Smooth muscle cell (in vitro differentiated cells): ENCODE measurements around the gene HHLA2. TPM values are rescaled to one million over a fixed set of nuclear protein-coding genes. Genes with fewer than 3 reads are reported as not detected.
A peak's percentile ranks its signal among the peaks of the same experiment; 100 is the strongest.

ENCODE experiments used
- DNase-seq: peaks from one replicate; lab custom pipeline; 2025; ENCODE audit not compliant: unreplicated experiment; lab: John Stamatoyannopoulos, UW
- H2AFZ ChIP-seq: fragments of 200-600 bp; sonication (generic); 2 replicates; pipeline ENCODE4 v1.6.0; 2016; ENCODE audit warnings: antibody characterized with exemption, low read depth, mild to moderate bottlenecking
- H3F3A ChIP-seq: fragments of 200-600 bp; sonication (generic); 2 replicates; pipeline ENCODE4 v1.6.0; 2017; ENCODE audit warnings: antibody characterized with exemption, low read depth
- H3K27ac ChIP-seq: fragments of 200-600 bp; sonication (generic); 2 replicates; pipeline ENCODE4 v1.5.1; 2016; ENCODE audit warnings: low read depth, mild to moderate bottlenecking
- H3K27me3 ChIP-seq: fragments of 200-600 bp; sonication (generic); 2 replicates; pipeline ENCODE4 v1.6.1; 2016; ENCODE audit warnings: low read depth, mild to moderate bottlenecking
- H3K36me3 ChIP-seq: fragments of 200-600 bp; sonication (generic); 2 replicates; pipeline ENCODE4 v1.5.1; 2016; ENCODE audit warnings: low read depth
- H3K4me1 ChIP-seq: fragments of 200-600 bp; sonication (generic); 2 replicates; pipeline ENCODE4 v1.5.1; 2016; ENCODE audit warnings: low read depth
- H3K4me2 ChIP-seq: fragments of 200-600 bp; sonication (generic); 2 replicates; pipeline ENCODE4 v1.6.0; 2016; ENCODE audit warnings: mild to moderate bottlenecking
- H3K4me3 ChIP-seq: fragments of 200-600 bp; sonication (generic); 2 replicates; pipeline ENCODE4 v1.5.1; 2016; ENCODE audit warnings: mild to moderate bottlenecking
- H3K79me2 ChIP-seq: fragments of 200-600 bp; sonication (generic); 2 replicates; pipeline ENCODE4 v1.6.0; 2016; ENCODE audit warnings: low read depth, mild to moderate bottlenecking
- H3K9ac ChIP-seq: fragments of 200-600 bp; sonication (generic); 2 replicates; pipeline ENCODE4 v1.6.0; 2016; ENCODE audit warnings: low read depth
- H3K9me3 ChIP-seq: fragments of 200-600 bp; sonication (generic); replicated peaks from 2 replicates; pipeline ENCODE4 v1.5.1; 2016; ENCODE audit warnings: low read depth
- H4K20me1 ChIP-seq: fragments of 200-600 bp; sonication (generic); 2 replicates; pipeline ENCODE4 v1.6.0; 2016; ENCODE audit warnings: low read depth
- CTCF ChIP-seq: fragments of 200-600 bp; sonication (generic); IDR thresholded peaks from 2 replicates; pipeline ENCODE4 v1.5.1; 2017; ENCODE audit warnings: borderline replicate concordance, mild to moderate bottlenecking, antibody characterized with exemption; ENCODE audit not compliant: insufficient read depth, poor library complexity, severe bottlenecking
- WGBS: methylation state at CpG from one replicate; pipeline ENCODE4 v1.1.7; 2016; ENCODE audit warnings: low lambda C conversion rate; 5-methylcytosine and 5-hydroxymethylcytosine counted together
- polyA plus RNA-seq: library from polyadenylated mRNA; unstranded; fragments of >200 nt; fragmentation: Nextera tagmentation; extraction: Ambion mirVana; gene quantifications from 2 replicates; pipeline ENCODE4 v1.2.1, GENCODE V29; 2016
- total RNA-seq: library from RNA; depleted of rRNA; stranded (reverse); fragments of >200 nt; gene quantifications from 2 replicates; pipeline ENCODE4 v1.2.3, GENCODE V29; 2014

Gene HHLA2
- total and polyA plus RNA-seq, 2 experiments from 2014 or later: not detected

- H3K9me3 ChIP-seq: no peaks in the 10 kb centered on the region
- no peak for TF ChIP-seq CTCF
- 51% methylated on average over 5 of the region's 5 CpGs for WGBS
Observed at GRCh38 chr3:108311797-108312196, 15.4 kb downstream of the HHLA2 start.

GRCh38 chr3:108312656-108313055 is 16.3 kb downstream of the HHLA2 start:
- WGBS: 57% methylated on average over 1 of the region's 1 CpG
- H3K4me1 ChIP-seq: no peaks in the 10 kb centered on the region
- no peak overlapping the region for H3K4me2 ChIP-seq
- H4K20me1 ChIP-seq: no peaks in the 10 kb centered on the region
- H3F3A ChIP-seq: no peaks in the 10 kb centered on the region
- TF ChIP-seq CTCF: no peak
- H3K36me3 ChIP-seq: no peaks in the 10 kb centered on the region
- no peak overlapping the region for H3K9ac ChIP-seq
- peak overlapping the region; percentile 61 for H2AFZ ChIP-seq
- no peaks in the 10 kb centered on the region for H3K79me2 ChIP-seq
- no peak overlapping the region for H3K27ac ChIP-seq
- no peak overlapping the region for H3K4me3 ChIP-seq
- no peaks in the 10 kb centered on the region for H3K9me3 ChIP-seq
- no peaks in the 10 kb centered on the region for H3K27me3 ChIP-seq
- DNase-seq: no peak

More at GRCh38 chr3:108311797-108312196, 15.4 kb downstream of the HHLA2 start:
- Histone ChIP-seq H3K4me2 (no peak overlapping the region), H3K4me1 (no peaks in the 10 kb centered on the region), H3K27me3 (no peaks in the 10 kb centered on the region), H3K4me3 (no peak overlapping the region), H2AFZ (peak overlapping the region; percentile 55), H3K36me3 (no peaks in the 10 kb centered on the region), H3K27ac (no peak overlapping the region), H3F3A (no peaks in the 10 kb centered on the region), H3K9ac (no peak overlapping the region), H3K79me2 (no peaks in the 10 kb centered on the region), H4K20me1 (no peaks in the 10 kb centered on the region)
- no peak for DNase-seq

GRCh38 chr3:108315767-108316301 is 19.5 kb downstream of the HHLA2 start:
- Histone ChIP-seq H3K27me3 (no peaks in the 10 kb centered on the region), H3K4me2 (no peak overlapping the region), H4K20me1 (no peaks in the 10 kb centered on the region), H3K9ac (no peak overlapping the region), H3K36me3 (no peaks in the 10 kb centered on the region), H3K4me3 (no peak overlapping the region), H3K4me1 (no peaks in the 10 kb centered on the region), H3K27ac (no peak overlapping the region), H2AFZ (no peak overlapping the region), H3K9me3 (no peaks in the 10 kb centered on the region), H3F3A (no peaks in the 10 kb centered on the region), H3K79me2 (no peaks in the 10 kb centered on the region)
- no peak for TF ChIP-seq CTCF
- 93% methylated on average over 2 of the region's 2 CpGs for WGBS
- DNase-seq: no peak

- Histone ChIP-seq H3F3A (no peaks in the 10 kb centered on the region), H3K36me3 (no peaks in the 10 kb centered on the region), H3K79me2 (no peaks in the 10 kb centered on the region), H3K9me3 (no peaks in the 10 kb centered on the region), H3K4me2 (no peak overlapping the region), H4K20me1 (no peaks in the 10 kb centered on the region), H3K9ac (no peak overlapping the region), H2AFZ (no peak overlapping the region), H3K27ac (no peak overlapping the region), H3K4me1 (no peaks in the 10 kb centered on the region), H3K4me3 (no peak overlapping the region), H3K27me3 (no peaks in the 10 kb centered on the region)
- TF ChIP-seq CTCF: no peak
- 86% methylated on average over 6 of the region's 6 CpGs for WGBS
- no peak for DNase-seq
Observed at GRCh38 chr3:108319428-108320082, 23.2 kb downstream of the HHLA2 start.
